K562 (cell line): ENCODE measurements around the gene PARD3. TPM values are rescaled to one million over a fixed set of nuclear protein-coding genes. Genes with fewer than 3 reads are reported as not detected.

Experiments
- ATAC-seq: fragments of 200-7000 bp; cut with Tn5 transposase; 3 replicates; pipeline ENCODE4 v1.9.1; 2020; ENCODE audit warnings: moderate library complexity
- BruUV-seq: library from RNA; stranded (reverse); fragments of 400-500 nt; replicated peaks from 2 replicates; lab custom pipeline; 2021; lab: Mats Ljungman, UMichigan
- CTCF ChIA-PET: fragments of 300-600 bp; formaldehyde crosslinking; extraction: SDS; loops from one replicate; lab custom pipeline; 2021; ENCODE audit warnings: low intra/inter-chr PET ratio; lab: Yijun Ruan, JAX
- POLR2A ChIA-PET: fragments of 300-600, 350-650 bp; sonication (Branson Sonifier 250); formaldehyde crosslinking; extraction: SDS; loops from one replicate; lab custom pipeline; 2021; ENCODE audit warnings: antibody characterized with exemption, inconsistent platforms; lab: Yijun Ruan, JAX
- DNase-seq, 4 experiments: peaks; one replicate each; pipeline versions ENCODE4 v3.0.0 to v3.0.0-alpha.2; 2011 to 2018; ENCODE audit warnings: low spot score in 3 of 4, mixed read lengths in 3 of 4; ENCODE audit errors: extremely low read depth in 1 of 4
- FAIRE-seq: peaks from 2 replicates; lab custom pipeline; 2011; peaks lifted over from hg19 to GRCh38; lab: Jason Lieb, UNC
- H2AFZ ChIP-seq: 2 replicates; pipeline ENCODE4 v1.6.0; 2011; ENCODE audit warnings: low read depth, low read length, control low read depth, inconsistent platforms
- H3K27ac ChIP-seq: fragments of 200-600 bp; 3 replicates; pipeline ENCODE4 v1.8.0; 2011; ENCODE audit warnings: low read depth, mild to moderate bottlenecking, control low read depth, inconsistent platforms, low read length, moderate library complexity, mixed read lengths; ENCODE audit errors: extremely low read depth
- H3K27me3 ChIP-seq, 2 experiments: fragments of 300-600 bp in 1 of 2; 2 replicates in 1 of 2; 3 replicates in 1 of 2; pipeline versions ENCODE4 v1.6.0 to v1.8.0; 2011; ENCODE audit warnings: inconsistent platforms in 2 of 2, low read length in 2 of 2, mild to moderate bottlenecking in 1 of 2, mixed read lengths in 1 of 2, moderate library complexity in 1 of 2; ENCODE audit not compliant: control insufficient read depth in 2 of 2, insufficient read depth in 2 of 2
- H3K36me3 ChIP-seq: fragments of 300-600 bp; 3 replicates; pipeline ENCODE4 v1.8.0; 2011; ENCODE audit warnings: mild to moderate bottlenecking, low read length, inconsistent platforms; ENCODE audit not compliant: control insufficient read depth, insufficient read depth
- H3K4me1 ChIP-seq, 2 experiments: fragments of 200-600 bp in 1 of 2; replicated peaks in 1 of 2; 2 replicates in 1 of 2; 3 replicates in 1 of 2; pipeline versions ENCODE4 v1.5.1 to v1.8.0; 2011; ENCODE audit warnings: inconsistent platforms in 2 of 2, low read length in 2 of 2, mild to moderate bottlenecking in 1 of 2, mixed read lengths in 1 of 2, moderate library complexity in 1 of 2; ENCODE audit not compliant: control insufficient read depth in 2 of 2, insufficient read depth in 2 of 2
- H3K4me2 ChIP-seq: 2 replicates; pipeline ENCODE4 v1.6.1; 2011; ENCODE audit warnings: low read length, control low read depth, inconsistent platforms, mixed read lengths; ENCODE audit not compliant: insufficient read depth
- H3K4me3 ChIP-seq: fragments of 200-600 bp; sonication (generic), shearing (Covaris generic); 2 replicates; pipeline ENCODE4 v1.5.1; 2016; ENCODE audit warnings: control low read depth, inconsistent platforms
- H3K79me2 ChIP-seq: fragments of 200-600 bp; 3 replicates; pipeline ENCODE4 v1.8.0; 2011; ENCODE audit warnings: low read length, inconsistent platforms; ENCODE audit not compliant: control insufficient read depth, insufficient read depth
- H3K9ac ChIP-seq, 2 experiments: 2 replicates each; pipeline versions ENCODE4 v1.6.0 to v1.6.1; 2011; ENCODE audit warnings: low read depth in 2 of 2, low read length in 2 of 2, control low read depth in 1 of 2, inconsistent platforms in 1 of 2, mild to moderate bottlenecking in 1 of 2, mixed read lengths in 1 of 2; ENCODE audit not compliant: insufficient read depth in 1 of 2
- H3K9me1 ChIP-seq: one replicate; pipeline ENCODE4 v1.6.0; 2011; ENCODE audit warnings: inconsistent platforms, mild to moderate bottlenecking, low read length, moderate library complexity; ENCODE audit not compliant: control insufficient read depth, insufficient read depth
- H3K9me3 ChIP-seq: replicated peaks from 2 replicates; pipeline ENCODE4 v1.5.1; 2011; ENCODE audit warnings: low read depth, low read length, inconsistent platforms; ENCODE audit not compliant: control insufficient read depth, insufficient read depth
- H4K20me1 ChIP-seq: replicated peaks from 2 replicates; pipeline ENCODE4 v1.6.1; 2011; ENCODE audit warnings: low read length, inconsistent platforms, mixed read lengths; ENCODE audit not compliant: control insufficient read depth, insufficient read depth
- MCM3 ChIP-seq: fragments of 450-650 bp; IDR thresholded peaks from 2 replicates; pipeline ENCODE4 v1.6.1; 2016
- NFXL1 ChIP-seq: fragments of 450-650 bp; formaldehyde crosslinking; IDR thresholded peaks from 2 replicates; pipeline ENCODE4 v1.4.0; 2021; ENCODE audit warnings: mild to moderate bottlenecking
- XRCC3 ChIP-seq: fragments of 450-650 bp; IDR thresholded peaks from 2 replicates; pipeline ENCODE4 v1.6.1; 2017; ENCODE audit warnings: mild to moderate bottlenecking, moderate library complexity
- XRCC4 ChIP-seq: IDR thresholded peaks from one replicate; pipeline ENCODE4 v1.6.1; 2011; ENCODE audit not compliant: insufficient read depth, insufficient read length; ENCODE audit errors: extremely low read depth
- ZBTB9 ChIP-seq: fragments of 450-650 bp; formaldehyde crosslinking; IDR thresholded peaks from 2 replicates; pipeline ENCODE4 v1.4.0; 2020; ENCODE audit warnings: mild to moderate bottlenecking, moderate library complexity
- ZEB2 ChIP-seq: fragments of 450-650 bp; IDR thresholded peaks from 2 replicates; pipeline ENCODE4 v1.6.1; 2016
- ZNF175 ChIP-seq: fragments of 200-800 bp; sonication (Bioruptor generic); IDR thresholded peaks from 2 replicates; pipeline ENCODE4 v1.6.1; 2016; ENCODE audit warnings: low read depth, mild to moderate bottlenecking, missing genetic modification characterization, missing compliant biosample characterization
- ZNF253 ChIP-seq: fragments of 250-450 bp; sonication (Bioruptor Pico); conservative IDR thresholded peaks from 2 replicates; pipeline ENCODE4 v1.6.1; 2021; ENCODE audit warnings: mild to moderate bottlenecking
- WGBS: fragments of 100-300 bp; shearing (Covaris generic); methylation state at CpG from one replicate; pipeline ENCODE4 v1.1.6; 2016; ENCODE audit warnings: low coverage, mixed read lengths; ENCODE audit not compliant: insufficient coverage; ENCODE audit errors: missing lambda C conversion rate; 5-methylcytosine and 5-hydroxymethylcytosine counted together
- in situ Hi-C: fragments of 300-500 bp; cut with MboI; formaldehyde crosslinking; loops from 4 replicates; pipeline ENCODE4 v1.15.0; 2018; ENCODE audit warnings: inconsistent platforms, mixed read lengths
- intact Hi-C: fragments of 100-400 bp; cut with micrococcal nuclease; formaldehyde crosslinking; loops from 2 replicates; pipeline ENCODE4 v1.14.2; 2022
- polyA plus RNA-seq, 8 experiments: library from polyadenylated mRNA; depleted of rRNA in 4 of 8; stranded (reverse) in 5 of 8; unstranded in 3 of 8; fragments of >200 nt; fragmentation: Nextera tagmentation in 2 of 8; fragmentation: Illumina TruSeq in 1 of 8; extraction: Ambion mirVana in 2 of 8; extraction: Trizol in 1 of 8; gene quantifications; 2 replicates each; pipeline versions ENCODE4 v1.2.1 to v1.2.3, GENCODE V29; 2011 to 2014; ENCODE audit warnings: inconsistent platforms in 1 of 8, missing spikeins in 1 of 8
- total RNA-seq, 7 experiments: library from RNA; depleted of rRNA in 6 of 7; stranded (reverse); fragments of >200 nt in 6 of 7; fragmentation: Illumina TruSeq in 2 of 7; extraction: Trizol in 2 of 7; gene quantifications; 2 replicates each; pipeline versions ENCODE4 v1.2.1 to v1.2.3, GENCODE V29; 2011 to 2021; ENCODE audit warnings: low replicate concordance in 1 of 7
- TF ChIP-seq, protein P1 (sequence below): fragments of 200-800 bp; sonication (Bioruptor generic); IDR thresholded peaks from 2 replicates; pipeline ENCODE4 v1.6.1; 2017; ENCODE audit warnings: missing genetic modification characterization, missing compliant biosample characterization

PARD3 gene
- total and polyA plus RNA-seq, 9 of the 15 experiments (the other 6 are each of a cell fraction or from before 2014, with no cell fraction given): 2.7 to 11.7 (median 7.7) TPM

DNA sequence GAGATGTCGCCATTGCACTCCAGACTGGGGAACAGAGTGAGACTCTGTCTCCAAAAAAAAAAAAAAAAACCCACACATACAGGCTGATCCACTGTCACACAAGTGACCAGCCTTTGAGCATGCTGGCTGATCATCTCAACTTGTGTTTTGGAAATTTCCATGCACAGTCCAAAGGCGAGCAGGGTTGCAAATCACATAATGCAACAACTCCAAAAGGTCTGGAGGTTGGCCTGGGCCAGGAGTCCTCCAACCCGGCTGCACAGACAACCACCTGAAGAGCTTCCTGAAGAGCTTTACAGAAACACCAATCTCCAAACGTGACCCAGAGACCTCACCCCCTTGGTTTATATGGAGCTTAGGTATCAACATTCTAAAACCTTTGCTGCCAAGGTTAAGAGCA, 16.4 kb downstream of the PARD3 start:
- ATAC-seq (no peak), DNase-seq (no peak), FAIRE-seq (no peak)
- no TSS peak for BruUV-seq
- no peak overlapping the region for H2AFZ ChIP-seq
- H3K79me2 ChIP-seq: no peaks in the 10 kb centered on the region
- H3K9ac ChIP-seq: no peak overlapping the region
- no peaks in the 10 kb centered on the region; a peak in 1 of 5 replicates for H3K27me3 ChIP-seq
- in situ Hi-C loops: no loop called here
- H3K36me3 ChIP-seq: no peaks in the 10 kb centered on the region
- TF ChIP-seq NFXL1 (CRISPR knock-in tag) (no peak), XRCC4 (no peak), ZEB2 (no peak), ZBTB9 (CRISPR knock-in tag) (no peak), XRCC3 (no peak), ZNF253 (no peak), MCM3 (no peak), ZNF175 (CRISPR knock-in tag) (no peak)
- TF ChIP-seq, protein P1, sequence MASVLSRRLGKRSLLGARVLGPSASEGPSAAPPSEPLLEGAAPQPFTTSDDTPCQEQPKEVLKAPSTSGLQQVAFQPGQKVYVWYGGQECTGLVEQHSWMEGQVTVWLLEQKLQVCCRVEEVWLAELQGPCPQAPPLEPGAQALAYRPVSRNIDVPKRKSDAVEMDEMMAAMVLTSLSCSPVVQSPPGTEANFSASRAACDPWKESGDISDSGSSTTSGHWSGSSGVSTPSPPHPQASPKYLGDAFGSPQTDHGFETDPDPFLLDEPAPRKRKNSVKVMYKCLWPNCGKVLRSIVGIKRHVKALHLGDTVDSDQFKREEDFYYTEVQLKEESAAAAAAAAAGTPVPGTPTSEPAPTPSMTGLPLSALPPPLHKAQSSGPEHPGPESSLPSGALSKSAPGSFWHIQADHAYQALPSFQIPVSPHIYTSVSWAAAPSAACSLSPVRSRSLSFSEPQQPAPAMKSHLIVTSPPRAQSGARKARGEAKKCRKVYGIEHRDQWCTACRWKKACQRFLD (CRISPR knock-in tag): no peak
- H3K4me2 ChIP-seq: no peak overlapping the region
- WGBS: 13% methylated on average over 4 of the region's 4 CpGs
- ChIA-PET POLR2A (interaction anchor here (1.6 kb wide), 1 partner anchor 9 kb away, joined by 9 read pairs; no protein-coding TSS in a partner anchor), CTCF (no interaction called here)
- H3K9me1 ChIP-seq: peaks cover 2% of the 10 kb centered on the region
- H3K9me3 ChIP-seq: no peaks in the 10 kb centered on the region
- H3K27ac ChIP-seq: no peak overlapping the region
- no peaks in the 10 kb centered on the region for H3K4me1 ChIP-seq
- intact Hi-C loops: no loop called here
- H3K4me3 ChIP-seq: no peak overlapping the region
- no peaks in the 10 kb centered on the region; the same call in 1 of the 2 replicates for H4K20me1 ChIP-seq
